GM21737 (cell line): ENCODE results near the gene DENND5A.

ENCODE experiments used
- ATAC-seq: cut with Tn5 transposase; IDR thresholded peaks from one replicate; pipeline ENCODE4 v1.9.1; 2021; ENCODE audit warnings: mild to moderate bottlenecking, moderate library complexity; ENCODE audit not compliant: unreplicated experiment

DENND5A gene

GRCh38 chr11:9142732-9143131, 122.4 kb downstream of the DENND5A start:
- ATAC-seq, result no peak

- ATAC-seq, result no peak
These were observed 124.0 kb downstream of the DENND5A start for GRCh38 chr11:9141186-9141585.

- ATAC-seq, result no peak
These were observed 125.4 kb downstream of the DENND5A start for GRCh38 chr11:9139628-9140357.

GRCh38 chr11:9138612-9139579, 126.3 kb downstream of the DENND5A start:
- ATAC-seq, result no peak

- ATAC-seq, result no peak
These were observed 127.1 kb downstream of the DENND5A start for GRCh38 chr11:9138133-9138453.

GRCh38 chr11:9137293-9138132, 127.6 kb downstream of the DENND5A start:
- ATAC-seq, result peak; percentile 74

GRCh38 chr11:9136741-9137140, 128.4 kb downstream of the DENND5A start:
- ATAC-seq, result no peak

- no peak for ATAC-seq
These were observed 131.2 kb downstream of the DENND5A start for GRCh38 chr11:9133956-9134355.

- no peak for ATAC-seq
These were observed 132.8 kb downstream of the DENND5A start for GRCh38 chr11:9132203-9132878.

- no peak for ATAC-seq
These were observed 134.9 kb downstream of the DENND5A start for GRCh38 chr11:9130297-9130696.

GRCh38 chr11:9126636-9127035, 138.5 kb downstream of the DENND5A start:
- no peak for ATAC-seq

- ATAC-seq, result no peak
These were observed 139.8 kb downstream of the DENND5A start for GRCh38 chr11:9125185-9125886.

GRCh38 chr11:9123595-9124304, 141.4 kb downstream of the DENND5A start:
- ATAC-seq, result no peak

- no peak for ATAC-seq
These were observed 143.7 kb downstream of the DENND5A start for GRCh38 chr11:9121469-9121796.

- ATAC-seq, result no peak
These were observed 144.3 kb downstream of the DENND5A start for GRCh38 chr11:9120664-9121468.

- no peak for ATAC-seq
These were observed 146.9 kb downstream of the DENND5A start for GRCh38 chr11:9118277-9118676.

GRCh38 chr11:9112075-9112474, 153.1 kb downstream of the DENND5A start:
- no peak for ATAC-seq

GRCh38 chr11:9109858-9110731, 155.1 kb downstream of the DENND5A start:
- no peak for ATAC-seq
